Transverse colon (tissue), 4 donors: ENCODE measurements around the gene LAMA3. TPM values are rescaled to one million over a fixed set of nuclear protein-coding genes. Genes with fewer than 3 reads are reported as not detected.

Source experiments
- DNase-seq: peaks from one replicate; pipeline ENCODE4 v3.0.0-alpha.2; 2019
- H3K27ac ChIP-seq, 4 donors: fragments of 200-600 bp; sonication (generic); 2 replicates each; pipeline ENCODE4 v1.5.1; 2016 to 2018; ENCODE audit warnings: inconsistent platforms in 4 of 4
- H3K27me3 ChIP-seq: fragments of 200-600 bp; sonication (generic); 2 replicates; pipeline ENCODE4 v1.5.1; 2017; ENCODE audit warnings: inconsistent platforms
- H3K36me3 ChIP-seq, 4 donors: fragments of 200-600 bp; sonication (generic); 2 replicates each; pipeline ENCODE4 v1.5.1; 2017 to 2019; ENCODE audit warnings: inconsistent platforms in 4 of 4
- H3K4me1 ChIP-seq, 4 donors: fragments of 200-600 bp; sonication (generic); 2 replicates each; pipeline ENCODE4 v1.5.1; 2017 to 2020; ENCODE audit warnings: inconsistent platforms in 4 of 4
- H3K4me3 ChIP-seq, 4 donors: fragments of 200-600 bp; sonication (generic); 1 replicate in 1 of 4; 2 replicates in 3 of 4; pipeline versions ENCODE4 v1.5.1 to v1.6.1; 2017 to 2019; ENCODE audit warnings: inconsistent platforms in 4 of 4
- H3K9me3 ChIP-seq, 2 donors: fragments of 200-600 bp; sonication (generic); 2 replicates each; pipeline ENCODE4 v1.5.1; 2017 to 2019; ENCODE audit warnings: inconsistent platforms in 2 of 2
- EP300 ChIP-seq: sonication (generic); formaldehyde crosslinking; IDR thresholded peaks from one replicate; pipeline ENCODE4 v1.6.1; 2017; ENCODE audit warnings: antibody characterized with exemption, low read depth
- POLR2A ChIP-seq: fragments of 450-650 bp; IDR thresholded peaks from one replicate; pipeline ENCODE4 v1.6.1; 2016; ENCODE audit warnings: antibody characterized with exemption, mild to moderate bottlenecking, moderate library complexity
- POLR2AphosphoS5 ChIP-seq, 3 donors: sonication (generic); formaldehyde crosslinking; IDR thresholded peaks; one replicate each; pipeline ENCODE4 v1.6.1; 2016; ENCODE audit warnings: antibody characterized with exemption in 3 of 3
- WGBS, 2 donors: methylation state at CpG; one replicate each; pipeline ENCODE4 v1.1.5; 2018; ENCODE audit warnings: low coverage in 1 of 2; 5-methylcytosine and 5-hydroxymethylcytosine counted together
- in situ Hi-C, 4 donors: fragments of 200-750 bp; cut with MboI; loops; one replicate each; pipeline versions ENCODE4 v1.15.0 to v1.15.1; 2017; ENCODE audit warnings: low sequenced_read_pairs in 3 of 4, low pct_ligation_motif_present in 1 of 4, low pct_unique_long_range_greater_than_20kb in 1 of 4
- intact Hi-C: fragments of 100-400 bp; cut with DNase I; formaldehyde crosslinking; loops from one replicate; pipeline ENCODE4 v1.15.1; 2023; ENCODE audit warnings: low total_unique reads
- total RNA-seq, 4 donors: library from RNA; depleted of rRNA; stranded (reverse); fragments of >200 nt; gene quantifications; one replicate each; pipeline ENCODE4 v1.1.0, GENCODE V29; 2016
- TF ChIP-seq, protein P1 (sequence below), 5 experiments: fragments of 200-600 bp in 3 of 5; fragments of 450-650 bp in 2 of 5; sonication (generic) in 3 of 5; IDR thresholded peaks; 1 replicate in 2 of 5; 2 replicates in 3 of 5; pipeline ENCODE4 v1.5.1; 2016 to 2017; ENCODE audit warnings: antibody characterized with exemption in 5 of 5, inconsistent platforms in 3 of 5, mild to moderate bottlenecking in 2 of 5, moderate library complexity in 1 of 5

Gene LAMA3
- total RNA-seq, 4 donors from 2014 or later = 17.5 to 71.8 (median 47.4) TPM

DNA sequence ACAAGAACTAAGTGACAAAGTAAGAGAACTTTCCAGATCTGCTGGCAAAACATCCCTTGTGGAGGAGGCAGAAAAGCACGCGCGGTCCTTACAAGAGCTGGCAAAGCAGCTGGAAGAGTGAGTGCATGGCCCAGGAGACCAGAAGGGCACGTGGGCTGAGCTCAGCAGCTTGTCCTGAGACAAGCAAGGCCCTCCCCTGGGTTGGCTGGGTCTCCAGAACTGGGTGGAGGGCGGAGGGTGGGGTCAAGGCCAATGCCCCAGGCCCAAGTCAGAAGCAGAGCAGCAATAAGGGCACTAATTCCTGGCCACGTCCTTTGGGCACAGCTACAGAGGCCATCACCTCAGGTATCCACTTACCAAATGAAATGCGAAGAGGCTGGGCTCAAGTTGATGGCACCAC lies 214.7 kb downstream of the LAMA3 start:
- Histone ChIP-seq H3K9me3 (no peaks in the 10 kb centered on the region), H3K4me3 (no peak overlapping the region), H3K27ac (no peak overlapping the region), H3K27me3 (no peaks in the 10 kb centered on the region), H3K36me3 (peaks cover 0 to 7% (median 0%) of the 10 kb centered on the region in 4 donors), H3K4me1 (no peaks in the 10 kb centered on the region)
- in situ Hi-C loops (loop anchor here in 2 of 4 donors (25.0 kb wide), 2 partner anchors 267 to 292 kb away; no protein-coding TSS in a partner anchor), intact Hi-C loops (no loop called here)
- WGBS, 2 donors = 87 to 97% methylated on average over 5 to 7 of the region's 7 CpGs
- no peak for TF ChIP-seq POLR2A
- no peak for TF ChIP-seq POLR2AphosphoS5 (IDR thresholded peaks at IDR 0.05)
- no peak for TF ChIP-seq EP300
- TF ChIP-seq, protein P1, sequence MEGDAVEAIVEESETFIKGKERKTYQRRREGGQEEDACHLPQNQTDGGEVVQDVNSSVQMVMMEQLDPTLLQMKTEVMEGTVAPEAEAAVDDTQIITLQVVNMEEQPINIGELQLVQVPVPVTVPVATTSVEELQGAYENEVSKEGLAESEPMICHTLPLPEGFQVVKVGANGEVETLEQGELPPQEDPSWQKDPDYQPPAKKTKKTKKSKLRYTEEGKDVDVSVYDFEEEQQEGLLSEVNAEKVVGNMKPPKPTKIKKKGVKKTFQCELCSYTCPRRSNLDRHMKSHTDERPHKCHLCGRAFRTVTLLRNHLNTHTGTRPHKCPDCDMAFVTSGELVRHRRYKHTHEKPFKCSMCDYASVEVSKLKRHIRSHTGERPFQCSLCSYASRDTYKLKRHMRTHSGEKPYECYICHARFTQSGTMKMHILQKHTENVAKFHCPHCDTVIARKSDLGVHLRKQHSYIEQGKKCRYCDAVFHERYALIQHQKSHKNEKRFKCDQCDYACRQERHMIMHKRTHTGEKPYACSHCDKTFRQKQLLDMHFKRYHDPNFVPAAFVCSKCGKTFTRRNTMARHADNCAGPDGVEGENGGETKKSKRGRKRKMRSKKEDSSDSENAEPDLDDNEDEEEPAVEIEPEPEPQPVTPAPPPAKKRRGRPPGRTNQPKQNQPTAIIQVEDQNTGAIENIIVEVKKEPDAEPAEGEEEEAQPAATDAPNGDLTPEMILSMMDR (IDR thresholded peaks at IDR 0.05) = no peak
- no peak for DNase-seq

DNA sequence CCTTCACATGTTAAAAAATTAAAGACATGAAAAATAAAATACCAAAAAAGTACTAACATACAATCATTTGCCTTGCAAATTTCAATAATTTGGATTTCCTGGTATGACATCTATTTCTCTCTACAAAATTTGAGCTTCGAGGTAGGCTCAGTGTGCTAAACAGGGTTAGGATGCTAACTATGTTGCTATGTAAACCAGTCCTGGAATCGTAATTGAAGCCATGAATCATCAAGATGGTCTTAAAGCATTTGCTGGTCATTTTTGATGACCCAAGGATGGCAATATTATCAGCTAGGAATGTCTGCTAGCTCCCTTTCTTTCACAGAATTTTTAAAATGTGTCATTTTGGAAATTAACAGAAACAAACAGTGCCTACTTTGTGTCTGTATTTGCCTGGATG lies 217.4 kb downstream of the LAMA3 start:
- no peaks in the 10 kb centered on the region for H3K27me3 ChIP-seq
- no peaks in the 10 kb centered on the region for H3K4me1 ChIP-seq
- H3K36me3 ChIP-seq = peaks cover 0 to 6% (median 0%) of the 10 kb centered on the region in 4 donors
- no peaks in the 10 kb centered on the region for H3K9me3 ChIP-seq
- intact Hi-C loops = no loop called here
- in situ Hi-C loops = loop anchor here in 2 of 4 donors (25.0 kb wide), 2 partner anchors 269 to 294 kb away; no protein-coding TSS in a partner anchor
- WGBS, 2 donors = 87 to 88% methylated on average over 2 of the region's 2 CpGs
- TF ChIP-seq POLR2AphosphoS5 (IDR thresholded peaks at IDR 0.05) (no peak), EP300 (no peak), POLR2A (no peak)
- TF ChIP-seq, protein P1 (IDR thresholded peaks at IDR 0.05) = no peak
- no peak for DNase-seq
- H3K4me3 ChIP-seq = no peak overlapping the region
- no peak overlapping the region for H3K27ac ChIP-seq

DNA sequence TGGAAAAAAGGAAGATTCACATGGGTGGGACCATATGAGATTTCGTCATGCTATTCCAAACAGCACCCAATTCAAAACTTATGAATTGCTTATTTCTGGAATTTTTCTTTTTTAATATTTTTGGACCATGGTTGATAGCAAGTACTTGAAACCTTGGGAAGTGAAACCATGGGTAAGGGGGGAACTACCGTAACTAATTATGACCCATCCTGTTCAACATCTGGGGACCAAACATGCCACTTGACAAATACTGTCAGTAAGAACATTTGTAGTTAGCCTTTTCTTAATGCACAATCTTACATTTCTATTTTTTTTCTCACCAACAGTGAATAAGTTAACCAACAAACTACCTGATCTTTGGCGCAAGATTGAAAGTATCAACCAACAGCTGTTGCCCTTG lies 219.6 kb downstream of the LAMA3 start:
- Histone ChIP-seq H3K36me3 (peaks cover 0 to 6% (median 0%) of the 10 kb centered on the region in 4 donors), H3K4me3 (no peak overlapping the region), H3K27me3 (no peaks in the 10 kb centered on the region), H3K4me1 (no peaks in the 10 kb centered on the region), H3K27ac (no peak overlapping the region), H3K9me3 (no peaks in the 10 kb centered on the region)
- TF ChIP-seq POLR2A (no peak), POLR2AphosphoS5 (IDR thresholded peaks at IDR 0.05) (no peak), EP300 (no peak)
- TF ChIP-seq, protein P1 (IDR thresholded peaks at IDR 0.05) = no peak
- no peak for DNase-seq
- in situ Hi-C loops (loop anchor here in 2 of 4 donors (25.0 kb wide), 2 partner anchors 272 to 297 kb away; no protein-coding TSS in a partner anchor), intact Hi-C loops (no loop called here)
- WGBS, 2 donors = 93% methylated on average over 3 of the region's 3 CpGs

DNA sequence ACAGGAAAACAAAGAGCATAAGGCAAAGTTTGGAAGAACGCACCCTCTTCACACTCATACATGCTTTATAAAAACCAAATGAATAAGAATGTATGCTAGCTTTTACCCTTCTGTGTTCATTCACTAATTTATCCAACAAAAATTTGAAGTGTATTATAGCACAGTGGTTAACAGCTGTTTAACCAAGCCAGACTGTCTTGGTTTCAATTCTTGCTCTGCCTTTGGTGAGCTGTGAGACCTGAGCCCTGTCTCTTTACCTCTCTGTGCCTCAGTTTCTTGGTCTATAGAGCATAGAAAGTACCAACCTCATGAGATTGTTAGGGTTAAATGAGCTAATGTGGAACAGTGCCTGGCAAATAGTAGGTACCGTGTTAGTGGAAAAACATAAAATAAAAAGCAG lies 220.8 kb downstream of the LAMA3 start:
- intact Hi-C loops (no loop called here), in situ Hi-C loops (loop anchor here in 3 of 4 donors (10.0 to 25.0 kb wide), 3 partner anchors 85 to 298 kb away; no protein-coding TSS in a partner anchor)
- no peaks in the 10 kb centered on the region for H3K4me1 ChIP-seq
- H3K27ac ChIP-seq = no peak overlapping the region
- H3K9me3 ChIP-seq = no peaks in the 10 kb centered on the region
- TF ChIP-seq, protein P1 (IDR thresholded peaks at IDR 0.05) = no peak
- TF ChIP-seq EP300 (no peak), POLR2A (no peak), POLR2AphosphoS5 (IDR thresholded peaks at IDR 0.05) (no peak)
- no peaks in the 10 kb centered on the region for H3K27me3 ChIP-seq
- no peak for DNase-seq
- WGBS, 2 donors = 48 to 51% methylated on average over 2 of the region's 2 CpGs
- no peak overlapping the region for H3K4me3 ChIP-seq
- no peaks in the 10 kb centered on the region for H3K36me3 ChIP-seq
